HAP-1 (cell line): ENCODE data around the gene KIF23.

ENCODE experiments used
- DNase-seq, 2 experiments: peaks; one replicate each; pipeline ENCODE4 v3.0.0-alpha.2; 2016 to 2020; ENCODE audit warnings: low spot score in 2 of 2
- H3K27me3 ChIP-seq: fragments of 250-450 bp; sonication (Bioruptor Pico); 2 replicates; pipeline ENCODE4 v1.5.1; 2020; ENCODE audit warnings: low read depth, mild to moderate bottlenecking, moderate library complexity
- H3K36me3 ChIP-seq: fragments of 250-450 bp; sonication (Bioruptor Pico); replicated peaks from 2 replicates; pipeline ENCODE4 v1.5.1; 2020; ENCODE audit warnings: mild to moderate bottlenecking
- H3K4me1 ChIP-seq: fragments of 250-450 bp; sonication (Bioruptor Pico); 2 replicates; pipeline ENCODE4 v1.5.1; 2020; ENCODE audit warnings: mild to moderate bottlenecking
- H3K4me3 ChIP-seq: fragments of 250-450 bp; sonication (Bioruptor Pico); 2 replicates; pipeline ENCODE4 v1.5.1; 2020; ENCODE audit warnings: mild to moderate bottlenecking, moderate library complexity
- H3K9me3 ChIP-seq: fragments of 250-450 bp; sonication (Bioruptor Pico); 2 replicates; pipeline ENCODE4 v1.5.1; 2020; ENCODE audit warnings: mild to moderate bottlenecking, moderate library complexity
- in situ Hi-C: fragments of 300-500 bp; cut with MboI; formaldehyde crosslinking; loops from 3 replicates; pipeline ENCODE4 v1.14.3; 2020; ENCODE audit warnings: low sequenced_read_pairs, inconsistent platforms, mixed read lengths

Gene KIF23

DNA sequence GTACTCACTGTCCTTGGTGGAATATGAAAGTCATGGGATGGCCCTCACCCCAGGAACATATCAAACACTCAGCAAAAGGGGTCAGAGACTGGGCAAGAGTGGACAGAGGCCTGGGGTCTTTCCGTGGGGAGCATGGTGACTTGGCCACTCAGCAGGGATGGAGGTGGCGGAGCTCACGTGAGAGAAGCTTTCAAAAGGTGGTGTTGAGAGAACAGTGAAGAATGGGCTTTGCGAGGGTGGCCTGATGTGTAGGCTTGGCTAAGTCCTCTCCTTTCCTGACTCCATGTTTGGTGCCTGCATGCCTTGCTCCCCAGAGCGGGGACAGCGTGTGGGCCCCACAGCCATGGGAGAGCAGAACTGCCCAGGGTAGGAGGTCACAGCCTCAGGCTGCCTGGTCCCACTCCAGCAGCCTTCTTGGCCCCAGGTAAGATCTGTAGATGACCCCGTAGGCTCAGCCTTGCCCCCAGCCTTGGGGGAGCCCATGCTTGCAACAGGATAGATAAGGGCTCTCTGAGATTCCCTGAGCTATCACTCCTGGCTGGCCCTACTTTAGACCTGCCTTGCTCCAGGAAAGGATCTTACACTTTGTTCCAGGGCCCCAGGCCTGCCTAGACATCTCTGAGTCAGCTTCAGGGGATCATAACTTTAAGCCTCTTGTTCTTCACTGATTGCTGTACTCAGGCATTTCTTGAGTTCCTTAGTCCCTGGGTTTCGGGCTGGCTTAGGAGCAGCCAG, 55.5 kb downstream of the KIF23 start:
- no peaks in the 10 kb centered on the region for H3K9me3 ChIP-seq
- in situ Hi-C loops = loop anchor here (10.0 to 25.0 kb wide), 2 partner anchors 1115 to 1243 kb away; no protein-coding TSS in a partner anchor
- H3K4me3 ChIP-seq = no peak overlapping the region
- H3K4me1 ChIP-seq = no peaks in the 10 kb centered on the region
- H3K27me3 ChIP-seq = no peaks in the 10 kb centered on the region
- no peaks in the 10 kb centered on the region for H3K36me3 ChIP-seq
- DNase-seq = peak in 1 of 2 experiments; percentile 6

DNA sequence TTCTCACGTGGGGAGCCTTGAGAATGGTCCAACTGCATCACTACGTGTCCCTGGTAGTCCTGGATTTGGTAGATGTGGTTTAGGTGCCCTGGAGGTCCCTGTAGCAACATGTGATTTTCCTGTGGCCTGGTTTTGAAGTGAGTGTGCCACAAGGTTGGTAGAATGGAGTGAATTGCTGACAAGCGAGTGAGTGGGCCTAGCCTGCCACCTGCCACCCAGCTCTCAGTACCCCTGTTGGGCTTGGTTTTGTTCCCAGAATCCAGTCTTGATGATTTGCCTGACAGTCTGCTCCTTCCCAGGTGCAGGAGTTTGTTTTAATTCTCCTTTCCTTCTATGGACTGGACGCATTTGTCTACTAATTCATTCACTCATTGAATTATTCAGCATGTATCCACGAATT, 57.9 kb downstream of the KIF23 start:
- peak in 1 of 2 experiments; percentile 5 for DNase-seq
- Histone ChIP-seq H3K9me3 (no peaks in the 10 kb centered on the region), H3K4me1 (no peaks in the 10 kb centered on the region), H3K27me3 (no peaks in the 10 kb centered on the region), H3K36me3 (no peaks in the 10 kb centered on the region), H3K4me3 (no peak overlapping the region)
- in situ Hi-C loops = loop anchor here (10.0 to 25.0 kb wide), 2 partner anchors 1113 to 1240 kb away; no protein-coding TSS in a partner anchor

GRCh38 chr15:69472562-69472961, 58.4 kb downstream of the KIF23 start:
- in situ Hi-C loops = loop anchor here (10.0 to 25.0 kb wide), 2 partner anchors 1112 to 1240 kb away; no protein-coding TSS in a partner anchor
- Histone ChIP-seq H3K36me3 (no peaks in the 10 kb centered on the region), H3K4me1 (no peaks in the 10 kb centered on the region), H3K9me3 (no peaks in the 10 kb centered on the region), H3K4me3 (no peak overlapping the region), H3K27me3 (no peaks in the 10 kb centered on the region)
- DNase-seq = no peak

GRCh38 chr15:69474291-69474690, 60.1 kb downstream of the KIF23 start:
- Histone ChIP-seq H3K9me3 (no peaks in the 10 kb centered on the region), H3K27me3 (no peaks in the 10 kb centered on the region), H3K4me3 (no peak overlapping the region), H3K4me1 (no peaks in the 10 kb centered on the region), H3K36me3 (no peaks in the 10 kb centered on the region)
- in situ Hi-C loops = loop anchor here (10.0 to 25.0 kb wide), 2 partner anchors 1111 to 1238 kb away; no protein-coding TSS in a partner anchor
- no peak for DNase-seq

GRCh38 chr15:69474846-69475455, 60.8 kb downstream of the KIF23 start:
- Histone ChIP-seq H3K4me3 (no peak overlapping the region), H3K27me3 (no peaks in the 10 kb centered on the region), H3K36me3 (no peaks in the 10 kb centered on the region), H3K9me3 (no peaks in the 10 kb centered on the region), H3K4me1 (no peaks in the 10 kb centered on the region)
- in situ Hi-C loops = loop anchor here (5.0 to 25.0 kb wide), 3 partner anchors 1012 to 1237 kb away; no protein-coding TSS in a partner anchor
- DNase-seq = no peak

DNA sequence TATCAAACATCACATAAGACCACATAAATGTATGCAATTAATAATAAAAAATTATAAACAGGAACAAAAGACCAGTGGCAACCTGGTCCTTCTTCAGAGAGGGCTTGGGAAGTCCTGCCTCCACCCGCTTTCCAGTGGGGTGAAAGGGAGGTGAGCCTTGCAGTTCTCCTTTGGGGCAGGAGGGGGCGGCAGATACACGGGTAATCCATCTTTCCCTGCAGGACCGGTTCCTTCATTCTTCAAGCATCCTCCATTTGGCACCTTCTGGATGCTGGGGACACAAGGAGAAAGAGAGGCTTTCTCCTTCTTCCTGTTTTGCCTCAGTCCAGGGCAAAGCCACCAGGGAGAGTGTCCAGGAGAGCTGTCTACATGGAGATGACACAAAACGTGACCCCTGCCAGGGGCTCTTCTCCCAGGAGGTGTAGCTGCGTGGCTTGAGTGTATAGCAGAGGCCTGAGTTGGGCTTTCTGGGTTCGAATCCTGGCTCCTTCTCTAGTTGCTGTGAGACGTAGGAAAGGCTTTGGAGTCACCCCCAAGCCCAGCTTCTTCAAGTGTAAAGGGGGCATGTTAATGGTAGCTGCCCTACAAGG, 61.7 kb downstream of the KIF23 start:
- Histone ChIP-seq H3K4me3 (no peak overlapping the region), H3K36me3 (no peaks in the 10 kb centered on the region), H3K4me1 (no peaks in the 10 kb centered on the region), H3K27me3 (no peaks in the 10 kb centered on the region), H3K9me3 (no peaks in the 10 kb centered on the region)
- peak; percentile 89 to 94 for DNase-seq
- in situ Hi-C loops = loop anchor here (5.0 to 10.0 kb wide), 2 partner anchors 1011 to 1109 kb away; no protein-coding TSS in a partner anchor

- no peaks in the 10 kb centered on the region for H3K9me3 ChIP-seq
- no peaks in the 10 kb centered on the region for H3K27me3 ChIP-seq
- no peak for DNase-seq
- no peaks in the 10 kb centered on the region for H3K36me3 ChIP-seq
- peaks cover 3% of the 10 kb centered on the region; the same call in 1 of the 2 replicates for H3K4me1 ChIP-seq
- H3K4me3 ChIP-seq = no peak overlapping the region
- in situ Hi-C loops = loop anchor here (5.0 to 10.0 kb wide), 2 partner anchors 1010 to 1108 kb away; no protein-coding TSS in a partner anchor
These were observed 62.7 kb downstream of the KIF23 start for GRCh38 chr15:69476704-69477473.

DNA sequence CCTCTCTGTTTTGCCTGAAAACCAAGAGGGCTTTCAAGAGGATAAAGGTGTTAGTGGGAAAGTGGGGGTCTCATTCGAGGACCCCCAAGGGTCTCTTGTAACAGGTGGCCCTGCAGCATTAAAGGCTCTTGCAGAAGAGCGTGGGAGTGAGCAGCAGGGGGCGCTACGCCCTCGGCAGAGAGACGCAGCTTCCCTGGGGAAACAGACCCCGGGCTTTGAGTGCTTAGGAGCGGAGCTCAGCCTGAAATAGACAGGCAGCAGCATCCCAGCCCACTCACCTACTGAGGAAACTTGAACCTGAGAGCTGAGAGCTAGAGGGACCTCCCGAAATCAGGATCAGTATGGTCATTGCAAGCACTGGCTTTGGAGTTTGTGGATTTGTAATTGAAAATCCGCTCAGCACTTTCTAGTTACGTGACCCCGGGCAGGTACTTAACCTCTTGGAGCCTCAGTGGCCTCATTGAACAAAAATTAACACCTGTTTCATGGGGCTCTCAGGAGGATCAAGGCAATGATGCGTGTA, 64.2 kb downstream of the KIF23 start:
- H3K27me3 ChIP-seq = no peaks in the 10 kb centered on the region
- in situ Hi-C loops = loop anchor here (5.0 to 10.0 kb wide), 2 partner anchors 1009 to 1106 kb away; no protein-coding TSS in a partner anchor
- no peak overlapping the region for H3K4me3 ChIP-seq
- peaks cover 3% of the 10 kb centered on the region; the same call in 1 of the 2 replicates for H3K4me1 ChIP-seq
- H3K36me3 ChIP-seq = no peaks in the 10 kb centered on the region
- no peaks in the 10 kb centered on the region for H3K9me3 ChIP-seq
- DNase-seq = peak; percentile 84 to 93

DNA sequence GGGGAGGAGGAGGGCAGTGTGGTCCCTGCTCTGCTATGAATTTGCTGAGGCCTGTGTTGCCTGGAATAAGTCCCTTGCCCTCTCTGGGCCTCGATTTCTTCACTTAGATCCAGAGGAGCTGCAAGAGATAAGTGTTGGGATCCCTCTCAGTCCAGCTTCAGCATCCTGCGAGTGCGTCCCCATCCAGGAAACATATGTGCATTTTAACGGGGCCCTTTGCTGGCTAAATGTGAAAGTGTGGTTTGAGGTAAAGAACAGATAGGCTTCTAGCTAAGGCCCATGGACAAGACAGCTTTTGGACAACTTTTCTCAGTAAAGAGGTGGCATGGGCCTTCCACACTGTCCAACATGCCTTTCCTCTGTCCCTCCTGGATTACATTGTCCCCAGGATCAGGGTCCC, 64.9 kb downstream of the KIF23 start:
- H3K36me3 ChIP-seq = no peaks in the 10 kb centered on the region
- in situ Hi-C loops = loop anchor here (5.0 to 10.0 kb wide), 2 partner anchors 1008 to 1106 kb away; no protein-coding TSS in a partner anchor
- H3K9me3 ChIP-seq = no peaks in the 10 kb centered on the region
- H3K27me3 ChIP-seq = no peaks in the 10 kb centered on the region
- H3K4me3 ChIP-seq = no peak overlapping the region
- DNase-seq = no peak
- H3K4me1 ChIP-seq = peaks cover 3% of the 10 kb centered on the region; the same call in 1 of the 2 replicates

GRCh38 chr15:69479971-69480370, 65.8 kb downstream of the KIF23 start:
- no peak for DNase-seq
- Histone ChIP-seq H3K9me3 (no peaks in the 10 kb centered on the region), H3K4me1 (peaks cover 3% of the 10 kb centered on the region; the same call in 1 of the 2 replicates), H3K36me3 (no peaks in the 10 kb centered on the region), H3K27me3 (no peaks in the 10 kb centered on the region), H3K4me3 (no peak overlapping the region)
- in situ Hi-C loops = loop anchor here (5.0 to 10.0 kb wide), 4 partner anchors 65 to 1105 kb away; no protein-coding TSS in a partner anchor

GRCh38 chr15:69480932-69481331, 66.8 kb downstream of the KIF23 start:
- H3K9me3 ChIP-seq = no peaks in the 10 kb centered on the region
- no peaks in the 10 kb centered on the region for H3K27me3 ChIP-seq
- in situ Hi-C loops = loop anchor here (10.0 kb wide), 2 partner anchors 64 to 244 kb away; no protein-coding TSS in a partner anchor
- DNase-seq = no peak
- no peak overlapping the region for H3K4me3 ChIP-seq
- H3K36me3 ChIP-seq = no peaks in the 10 kb centered on the region
- peaks cover 3% of the 10 kb centered on the region; the same call in 1 of the 2 replicates for H3K4me1 ChIP-seq

DNA sequence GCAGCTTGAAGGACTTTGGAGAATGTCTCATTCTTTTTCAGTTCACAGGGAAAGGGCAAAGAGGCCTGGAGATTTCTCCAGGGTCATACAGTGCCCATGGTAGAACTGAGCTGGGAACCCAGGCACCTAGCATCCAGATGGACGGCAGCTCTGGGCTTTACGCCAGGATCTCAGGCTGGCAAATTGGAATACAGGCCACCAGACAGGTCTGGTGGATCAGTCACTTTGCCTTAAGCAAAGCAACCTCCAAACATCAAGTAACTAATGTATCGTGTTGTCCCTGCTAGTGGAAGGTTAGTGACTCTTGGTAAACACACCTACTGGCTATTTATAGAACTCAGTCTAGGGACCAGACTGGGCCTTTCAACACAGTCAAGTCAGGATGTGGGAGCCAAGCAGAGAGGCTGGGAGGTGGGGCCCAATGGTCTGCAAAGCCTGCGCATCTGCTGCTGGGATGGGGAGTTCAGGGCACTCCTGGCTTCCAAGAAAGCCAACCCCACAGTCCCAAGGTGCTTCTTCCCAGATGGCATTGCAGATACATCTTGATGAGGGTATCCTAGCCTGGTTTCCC, 68.6 kb downstream of the KIF23 start:
- in situ Hi-C loops = loop anchor here (10.0 kb wide), 2 partner anchors 62 to 242 kb away; no protein-coding TSS in a partner anchor
- Histone ChIP-seq H3K27me3 (no peaks in the 10 kb centered on the region), H3K4me1 (peaks cover 3% of the 10 kb centered on the region; the same call in 1 of the 2 replicates), H3K36me3 (no peaks in the 10 kb centered on the region), H3K9me3 (no peaks in the 10 kb centered on the region), H3K4me3 (no peak overlapping the region)
- no peak for DNase-seq
